ENCODE measurements around the gene ZNF683.

Gene ZNF683

GRCh38 chr1:26373789-26374188 lies 1.2 kb upstream of the ZNF683 start:
- Histone ChIP-seq H3K4me2 (ENCODE audit: low read depth, low read length, poor library complexity, severe bottlenecking) (peak overlapping the region; percentile 70), H3K4me1 (ENCODE audit: insufficient read depth, low read length, poor library complexity, severe bottlenecking) (peaks cover 85% of the 10 kb centered on the region), H3K9me2 (replicated peaks; ENCODE audit: low read depth, low read length) (no peaks in the 10 kb centered on the region), H3K9ac (ENCODE audit: low read depth, low read length, poor library complexity, severe bottlenecking) (peak overlapping the region; percentile 85), H4K20me1 (ENCODE audit: insufficient read depth, low read length, poor library complexity, severe bottlenecking) (no peaks in the 10 kb centered on the region), H2AFZ (ENCODE audit: low read length) (no peak overlapping the region), H3K4me3 (ENCODE audit: low read length, poor library complexity, severe bottlenecking) (peak overlapping the region; percentile 64), H3K9me3 (ENCODE audit: insufficient read depth, low read depth, low read length) (no peaks in the 10 kb centered on the region), H3K36me3 (ENCODE audit: insufficient read depth, low read length) (no peaks in the 10 kb centered on the region), H3F3A (ENCODE audit: low read depth) (peaks cover 23% of the 10 kb centered on the region), H3K27me3 (ENCODE audit: insufficient read depth, low read length, poor library complexity, severe bottlenecking) (no peaks in the 10 kb centered on the region), H3K79me2 (ENCODE audit: insufficient read depth, low read length) (peaks cover 15% of the 10 kb centered on the region)
- TF ChIP-seq, protein P1, sequence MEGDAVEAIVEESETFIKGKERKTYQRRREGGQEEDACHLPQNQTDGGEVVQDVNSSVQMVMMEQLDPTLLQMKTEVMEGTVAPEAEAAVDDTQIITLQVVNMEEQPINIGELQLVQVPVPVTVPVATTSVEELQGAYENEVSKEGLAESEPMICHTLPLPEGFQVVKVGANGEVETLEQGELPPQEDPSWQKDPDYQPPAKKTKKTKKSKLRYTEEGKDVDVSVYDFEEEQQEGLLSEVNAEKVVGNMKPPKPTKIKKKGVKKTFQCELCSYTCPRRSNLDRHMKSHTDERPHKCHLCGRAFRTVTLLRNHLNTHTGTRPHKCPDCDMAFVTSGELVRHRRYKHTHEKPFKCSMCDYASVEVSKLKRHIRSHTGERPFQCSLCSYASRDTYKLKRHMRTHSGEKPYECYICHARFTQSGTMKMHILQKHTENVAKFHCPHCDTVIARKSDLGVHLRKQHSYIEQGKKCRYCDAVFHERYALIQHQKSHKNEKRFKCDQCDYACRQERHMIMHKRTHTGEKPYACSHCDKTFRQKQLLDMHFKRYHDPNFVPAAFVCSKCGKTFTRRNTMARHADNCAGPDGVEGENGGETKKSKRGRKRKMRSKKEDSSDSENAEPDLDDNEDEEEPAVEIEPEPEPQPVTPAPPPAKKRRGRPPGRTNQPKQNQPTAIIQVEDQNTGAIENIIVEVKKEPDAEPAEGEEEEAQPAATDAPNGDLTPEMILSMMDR (conservative IDR thresholded peaks at IDR 0.05; ENCODE audit: low read length), result no peak
- no peak for TF ChIP-seq EZH2phosphoT487 (IDR thresholded peaks at IDR 0.05; ENCODE audit: borderline replicate concordance)

DNA sequence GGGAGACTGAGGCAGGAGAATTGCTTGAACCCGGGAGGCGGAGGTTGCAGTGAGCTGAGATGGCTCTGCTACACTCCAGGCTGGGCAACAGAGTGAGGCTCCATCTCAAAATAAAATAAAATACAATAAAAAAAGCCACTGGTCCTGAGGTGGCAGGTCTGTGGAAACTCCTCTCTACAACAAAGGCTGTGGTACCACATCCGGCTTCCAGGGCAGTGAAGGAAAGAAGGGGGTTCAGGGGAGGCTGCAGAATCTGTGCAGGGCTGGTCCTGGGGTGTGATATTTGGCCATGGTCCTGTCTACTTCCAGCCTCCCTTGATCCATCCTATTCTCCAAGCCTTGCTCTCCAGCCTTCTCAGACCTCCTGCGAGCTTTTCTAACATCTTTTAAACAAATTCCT lies 731 bp upstream of the ZNF683 start:
- Histone ChIP-seq H3K9me3 (ENCODE audit: insufficient read depth, low read depth, low read length) (no peaks in the 10 kb centered on the region), H3K27me3 (ENCODE audit: insufficient read depth, low read length, poor library complexity, severe bottlenecking) (no peaks in the 10 kb centered on the region)
- TF ChIP-seq EZH2phosphoT487 (IDR thresholded peaks at IDR 0.05; ENCODE audit: borderline replicate concordance), result no peak

GRCh38 chr1:26372039-26372438 lies 511 bp downstream of the ZNF683 start:
- peaks cover 21% of the 10 kb centered on the region for H3F3A ChIP-seq (ENCODE audit: low read depth)
- peak overlapping the region; percentile 70 for H3K4me2 ChIP-seq (ENCODE audit: low read depth, low read length, poor library complexity, severe bottlenecking)
- no peak overlapping the region for H2AFZ ChIP-seq (ENCODE audit: low read length)
- no peaks in the 10 kb centered on the region for H3K27me3 ChIP-seq (ENCODE audit: insufficient read depth, low read length, poor library complexity, severe bottlenecking)
- peaks cover 32% of the 10 kb centered on the region for H3K79me2 ChIP-seq (ENCODE audit: insufficient read depth, low read length)
- H3K36me3 ChIP-seq (ENCODE audit: insufficient read depth, low read length), result no peaks in the 10 kb centered on the region
- H4K20me1 ChIP-seq (ENCODE audit: insufficient read depth, low read length, poor library complexity, severe bottlenecking), result no peaks in the 10 kb centered on the region
- peak overlapping the region; percentile 85 for H3K9ac ChIP-seq (ENCODE audit: low read depth, low read length, poor library complexity, severe bottlenecking)
- no peak overlapping the region for H3K4me3 ChIP-seq (ENCODE audit: low read length, poor library complexity, severe bottlenecking)
- H3K9me2 ChIP-seq (replicated peaks; ENCODE audit: low read depth, low read length), result no peaks in the 10 kb centered on the region
- no peak for TF ChIP-seq EZH2phosphoT487 (IDR thresholded peaks at IDR 0.05; ENCODE audit: borderline replicate concordance)
- TF ChIP-seq, protein P1 (conservative IDR thresholded peaks at IDR 0.05; ENCODE audit: low read length), result no peak
- peaks cover 87% of the 10 kb centered on the region for H3K4me1 ChIP-seq (ENCODE audit: insufficient read depth, low read length, poor library complexity, severe bottlenecking)
- no peaks in the 10 kb centered on the region for H3K9me3 ChIP-seq (ENCODE audit: insufficient read depth, low read depth, low read length)

More for the DNA sequence above, 731 bp upstream of the ZNF683 start:
- Histone ChIP-seq H4K20me1 (ENCODE audit: insufficient read depth, low read length, poor library complexity, severe bottlenecking) (no peaks in the 10 kb centered on the region), H3K9ac (ENCODE audit: low read depth, low read length, poor library complexity, severe bottlenecking) (peak overlapping the region; percentile 85), H3F3A (ENCODE audit: low read depth) (peaks cover 23% of the 10 kb centered on the region), H3K4me1 (ENCODE audit: insufficient read depth, low read length, poor library complexity, severe bottlenecking) (peaks cover 87% of the 10 kb centered on the region), H2AFZ (ENCODE audit: low read length) (no peak overlapping the region), H3K9me2 (replicated peaks; ENCODE audit: low read depth, low read length) (no peaks in the 10 kb centered on the region), H3K36me3 (ENCODE audit: insufficient read depth, low read length) (no peaks in the 10 kb centered on the region), H3K4me3 (ENCODE audit: low read length, poor library complexity, severe bottlenecking) (peak overlapping the region; percentile 64), H3K79me2 (ENCODE audit: insufficient read depth, low read length) (peaks cover 20% of the 10 kb centered on the region), H3K4me2 (ENCODE audit: low read depth, low read length, poor library complexity, severe bottlenecking) (peak overlapping the region; percentile 70)
